K562 (cell line): ENCODE results near the gene CRPPA. TPM values are rescaled to one million over a fixed set of nuclear protein-coding genes. Genes with fewer than 3 reads are reported as not detected.

Source experiments
- BRF2 ChIP-seq: IDR thresholded peaks from 3 replicates; pipeline ENCODE4 v1.6.1; 2011; ENCODE audit warnings: borderline replicate concordance, mild to moderate bottlenecking; ENCODE audit not compliant: insufficient read length, insufficient read depth
- FUS ChIP-seq: fragments of 200-400 bp; formaldehyde crosslinking; optimal IDR thresholded peaks from 2 replicates; pipeline ENCODE3; 2017; ENCODE audit warnings: low read depth, low read length
- KDM2B ChIP-seq: fragments of 250-450 bp; sonication (Bioruptor Pico); IDR thresholded peaks from 2 replicates; pipeline ENCODE4 v1.8.0; 2021; ENCODE audit warnings: mild to moderate bottlenecking, moderate library complexity
- KLF6 ChIP-seq: fragments of 250-450 bp; sonication (Bioruptor Pico); IDR thresholded peaks from 2 replicates; pipeline ENCODE4 v1.4.0; 2020; ENCODE audit warnings: mild to moderate bottlenecking, moderate library complexity, borderline replicate concordance
- MED1 ChIP-seq: sonication (generic); formaldehyde crosslinking; IDR thresholded peaks from 2 replicates; pipeline ENCODE4 v1.8.1; 2023; ENCODE audit warnings: missing genetic modification reagents, borderline replicate concordance
- MITF ChIP-seq: IDR thresholded peaks from 2 replicates; pipeline ENCODE4 v1.6.1; 2014; ENCODE audit warnings: antibody characterized with exemption
- MLLT1 ChIP-seq, 2 experiments: fragments of 450-650 bp; IDR thresholded peaks; 2 replicates each; pipeline ENCODE4 v1.6.1; 2016
- PATZ1 ChIP-seq: fragments of 250-450 bp; sonication (Bioruptor Pico); IDR thresholded peaks from 2 replicates; pipeline ENCODE4 v1.5.0; 2020; ENCODE audit warnings: mild to moderate bottlenecking, borderline replicate concordance
- POLR2AphosphoS2 ChIP-seq: IDR thresholded peaks from 2 replicates; pipeline ENCODE4 v1.6.1; 2012; ENCODE audit warnings: low read length, improper control_type of control experiment
- POU5F1 ChIP-seq: fragments of 150-350 bp; IDR thresholded peaks from 2 replicates; pipeline ENCODE4 v1.6.1; 2014; ENCODE audit warnings: borderline replicate concordance, low read length, low read depth, mild to moderate bottlenecking; ENCODE audit not compliant: partially characterized antibody
- PTTG1 ChIP-seq: fragments of 450-650 bp; IDR thresholded peaks from 2 replicates; pipeline ENCODE4 v1.6.1; 2016; ENCODE audit warnings: low read depth, mild to moderate bottlenecking, missing genetic modification characterization, missing compliant biosample characterization
- RB1 ChIP-seq: fragments of 450-650 bp; IDR thresholded peaks from 2 replicates; pipeline ENCODE4 v1.6.1; 2017; ENCODE audit warnings: low read depth, mild to moderate bottlenecking
- SAP30 ChIP-seq: fragments of 200-600 bp; sonication (generic); IDR thresholded peaks from 2 replicates; pipeline ENCODE4 v1.6.1; 2012; ENCODE audit warnings: borderline replicate concordance, low read depth, mild to moderate bottlenecking, moderate library complexity, low read length, control low read depth, inconsistent platforms; ENCODE audit not compliant: insufficient read depth, poor library complexity, severe bottlenecking
- SIN3B ChIP-seq: fragments of 450-650 bp; IDR thresholded peaks from 2 replicates; pipeline ENCODE4 v1.6.1; 2017; ENCODE audit warnings: low read depth, mild to moderate bottlenecking, moderate library complexity
- WHSC1 ChIP-seq: IDR thresholded peaks from one replicate; pipeline ENCODE4 v1.6.1; 2012; ENCODE audit warnings: low read length, control low read depth, inconsistent platforms
- ZC3H8 ChIP-seq: fragments of 450-650 bp; IDR thresholded peaks from 2 replicates; pipeline ENCODE4 v1.6.1; 2017
- ZKSCAN8 ChIP-seq: fragments of 200-800 bp; sonication (Bioruptor generic); IDR thresholded peaks from 2 replicates; pipeline ENCODE4 v1.6.1; 2016; ENCODE audit warnings: missing genetic modification characterization, missing compliant biosample characterization
- ZNF3 ChIP-seq: fragments of 250-450 bp; sonication (Bioruptor Pico); IDR thresholded peaks from 2 replicates; pipeline ENCODE4 v1.5.0; 2021; ENCODE audit warnings: mild to moderate bottlenecking, moderate library complexity
- ZNF347 ChIP-seq: fragments of 450-650 bp; formaldehyde crosslinking; IDR thresholded peaks from 2 replicates; pipeline ENCODE4 v1.4.0; 2020; ENCODE audit warnings: low read depth, mild to moderate bottlenecking, moderate library complexity
- ZNF507 ChIP-seq: conservative IDR thresholded peaks from 2 replicates; pipeline ENCODE4 v1.6.1; 2017; ENCODE audit warnings: missing genetic modification characterization, missing compliant biosample characterization
- ZNF695 ChIP-seq: fragments of 450-650 bp; formaldehyde crosslinking; IDR thresholded peaks from 2 replicates; pipeline ENCODE4 v1.4.0; 2020; ENCODE audit warnings: mild to moderate bottlenecking, moderate library complexity
- polyA plus RNA-seq, 8 experiments: library from polyadenylated mRNA; depleted of rRNA in 4 of 8; stranded (reverse) in 5 of 8; unstranded in 3 of 8; fragments of >200 nt; fragmentation: Nextera tagmentation in 2 of 8; fragmentation: Illumina TruSeq in 1 of 8; extraction: Ambion mirVana in 2 of 8; extraction: Trizol in 1 of 8; gene quantifications; 2 replicates each; pipeline versions ENCODE4 v1.2.1 to v1.2.3, GENCODE V29; 2011 to 2014; ENCODE audit warnings: inconsistent platforms in 1 of 8, missing spikeins in 1 of 8
- total RNA-seq, 7 experiments: library from RNA; depleted of rRNA in 6 of 7; stranded (reverse); fragments of >200 nt in 6 of 7; fragmentation: Illumina TruSeq in 2 of 7; extraction: Trizol in 2 of 7; gene quantifications; 2 replicates each; pipeline versions ENCODE4 v1.2.1 to v1.2.3, GENCODE V29; 2011 to 2021; ENCODE audit warnings: low replicate concordance in 1 of 7

CRPPA gene
- total and polyA plus RNA-seq, 9 of the 15 experiments (the other 6 are each of a cell fraction or from before 2014, with no cell fraction given) = 3.9 to 14.4 (median 7.8) TPM

GRCh38 chr7:16420649-16421332 lies 547 bp downstream of the CRPPA start (continued):
- TF ChIP-seq WHSC1 = no peak
- no peak for TF ChIP-seq BRF2
- TF ChIP-seq MED1 (CRISPR knock-in tag) = no peak
- TF ChIP-seq ZNF695 (CRISPR knock-in tag) = no peak
- TF ChIP-seq SAP30 = no peak
- no peak for TF ChIP-seq ZNF3 (CRISPR knock-in tag)
- peak; percentile 43 to 80 for TF ChIP-seq MLLT1 (IDR thresholded peaks at IDR 0.05)
- TF ChIP-seq FUS = no peak
- no peak for TF ChIP-seq ZNF347 (CRISPR knock-in tag)
- TF ChIP-seq ZKSCAN8 (CRISPR knock-in tag) = 0 out of 2 replicates have a peak, but pooled peaks have one; percentile 2
- TF ChIP-seq POU5F1 = no peak
- TF ChIP-seq PTTG1 (tag) = no peak
- no peak for TF ChIP-seq ZC3H8
- peak; percentile 13; the same call in 1 of the 2 replicates for TF ChIP-seq SIN3B
- no peak for TF ChIP-seq MITF
- peak; percentile 68; the same call in 1 of the 2 replicates for TF ChIP-seq POLR2AphosphoS2
- TF ChIP-seq RB1 = peak; percentile 50; the same call in 1 of the 2 replicates
- TF ChIP-seq PATZ1 (CRISPR knock-in tag) = no peak
- TF ChIP-seq KDM2B (CRISPR knock-in tag) = 0 out of 2 replicates have a peak, but pooled peaks have one; percentile 35
- TF ChIP-seq ZNF507 = no peak
- TF ChIP-seq KLF6 (CRISPR knock-in tag) = peak; percentile 44; the same call in 1 of the 2 replicates
